Activated CD4-positive, alpha-beta T cell treated with anti-CD3 and anti-CD28 coated beads, Interleukin-2, amount 50 U/mL, for 1 hour (primary cell): ENCODE results near the gene TMC4.
"Not testable (repeated sequence)": the region's sequence is repeated elsewhere in the genome, so short reads cannot be mapped to it uniquely, and the experiment has no call there.

Experiments
- DNase-seq: peaks from one replicate; pipeline ENCODE4 v3.0.0-alpha.2; 2020

TMC4 gene

DNA sequence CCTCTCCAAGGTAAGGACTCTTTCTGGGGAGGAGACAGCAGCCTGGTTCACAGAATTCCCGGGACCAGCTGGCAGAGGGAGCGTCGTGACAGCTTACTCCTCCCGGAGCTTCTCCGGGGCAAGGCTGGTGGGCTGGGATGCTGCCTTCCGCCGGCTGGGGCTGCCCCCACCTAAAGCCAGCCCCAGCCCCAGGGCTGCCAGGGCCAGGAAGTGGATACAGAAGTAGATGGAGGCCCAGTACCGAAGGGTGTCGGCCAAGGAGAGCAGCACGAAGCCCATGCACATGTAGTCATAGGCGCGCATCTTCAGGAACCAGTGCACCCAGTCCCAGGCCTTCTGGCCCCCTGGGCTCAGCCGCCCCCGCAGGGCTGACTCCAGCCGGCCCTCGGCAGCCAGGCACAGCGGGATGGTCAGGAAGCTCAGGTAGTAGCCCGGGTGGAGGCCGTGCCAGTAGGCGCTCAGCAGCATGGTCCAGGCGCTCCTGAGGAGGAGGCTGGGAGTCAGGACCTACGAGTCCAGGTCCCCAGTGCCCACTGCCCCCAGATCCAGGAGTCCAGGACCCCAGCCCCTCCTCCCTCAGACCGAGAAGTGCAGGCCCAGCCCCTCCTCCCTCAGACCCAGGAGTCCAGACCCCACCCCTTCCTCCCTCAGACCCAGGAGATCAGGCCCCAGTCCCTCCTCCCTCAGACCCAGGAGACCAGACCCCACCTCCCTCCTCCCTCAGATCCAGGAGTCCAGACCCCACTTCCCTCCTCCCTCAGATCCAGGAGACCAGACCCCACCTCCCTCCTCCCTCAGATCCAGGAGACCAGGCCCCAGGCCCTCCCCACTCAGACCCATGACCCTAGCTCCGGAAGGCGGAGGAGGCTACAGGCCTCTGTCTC, 1.2 kb upstream of the TMC4 start:
- no peak for DNase-seq

DNA sequence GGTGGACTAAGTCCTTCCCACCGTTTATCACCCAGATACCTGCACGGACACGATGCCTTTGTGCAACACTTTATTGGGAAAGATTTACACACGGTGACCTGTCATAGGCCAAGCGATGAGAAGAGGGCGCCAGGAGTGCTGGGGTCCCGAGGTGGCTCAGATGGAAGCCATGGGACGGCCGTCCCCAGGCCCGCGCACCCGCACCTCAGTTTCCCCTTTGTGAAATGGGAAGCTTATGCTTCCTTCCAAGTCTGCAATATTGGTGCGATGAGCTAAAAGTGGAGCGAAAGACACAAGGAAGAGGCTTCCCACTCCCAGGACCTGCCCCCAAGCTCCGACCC, 369 bp upstream of the TMC4 start:
- no peak for DNase-seq

DNA sequence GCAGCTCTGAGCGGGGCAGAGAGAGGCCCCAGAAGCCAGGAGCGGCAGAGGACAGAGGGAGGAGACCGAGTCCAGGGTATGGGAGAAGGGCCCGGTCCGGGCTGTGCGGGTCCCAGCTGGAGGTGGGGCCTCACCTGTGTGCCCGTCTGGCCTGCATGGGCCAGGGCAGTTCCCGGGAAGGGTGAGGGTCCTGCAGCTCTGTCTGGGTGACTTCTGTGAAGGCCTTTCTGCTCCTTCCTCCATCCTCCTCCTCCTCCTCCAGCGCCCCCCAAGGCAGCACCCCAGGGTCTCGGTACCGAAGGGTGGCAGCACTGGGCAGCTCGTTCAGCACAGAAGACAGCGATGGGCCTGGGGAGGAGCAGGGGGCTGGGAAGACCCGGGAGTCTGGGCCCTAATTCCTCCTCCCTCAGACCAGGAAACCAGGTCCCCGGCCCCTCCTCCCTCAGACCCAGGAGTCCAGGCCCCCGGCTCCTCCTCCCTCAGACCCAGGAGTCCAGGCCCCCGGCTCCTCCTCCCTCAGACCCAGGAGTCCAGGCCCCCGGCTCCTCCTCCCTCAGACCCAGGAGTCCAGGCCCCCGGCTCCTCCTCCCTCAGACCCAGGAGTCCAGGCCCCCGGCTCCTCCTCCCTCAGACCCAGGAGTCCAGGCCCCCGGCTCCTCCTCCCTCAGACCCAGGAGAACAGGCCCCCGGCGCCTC, 1.1 kb downstream of the TMC4 start:
- DNase-seq: not testable (repeated sequence)

DNA sequence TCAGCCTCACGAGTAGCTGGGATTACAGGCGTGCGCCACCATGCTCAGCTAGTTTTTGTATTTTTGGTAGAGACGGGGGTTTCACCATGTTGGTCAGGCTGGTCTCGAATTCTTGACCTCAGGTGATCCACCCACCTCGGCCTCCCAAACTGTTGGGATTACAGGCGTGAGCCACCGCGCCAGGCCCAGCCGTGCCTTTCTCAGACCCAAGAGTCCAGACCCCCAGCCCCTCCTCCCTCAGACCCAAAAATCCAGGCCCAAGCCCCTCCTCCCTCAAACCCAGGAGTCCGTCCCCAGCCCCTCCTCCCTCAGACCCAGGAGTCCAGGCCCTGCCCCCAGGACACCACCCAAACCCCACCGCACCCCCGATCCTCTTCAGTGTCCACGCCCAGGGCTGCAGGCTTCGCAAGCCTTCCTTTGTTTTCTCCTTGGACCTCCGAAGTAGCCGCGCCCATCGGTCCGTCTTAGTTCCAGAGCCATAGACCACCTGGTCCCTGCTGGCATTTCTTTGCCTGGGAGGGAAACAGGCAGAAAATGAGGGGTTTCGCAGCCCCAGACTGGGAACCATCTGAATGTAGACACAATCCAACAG, 3.7 kb downstream of the TMC4 start:
- DNase-seq: no peak

DNA sequence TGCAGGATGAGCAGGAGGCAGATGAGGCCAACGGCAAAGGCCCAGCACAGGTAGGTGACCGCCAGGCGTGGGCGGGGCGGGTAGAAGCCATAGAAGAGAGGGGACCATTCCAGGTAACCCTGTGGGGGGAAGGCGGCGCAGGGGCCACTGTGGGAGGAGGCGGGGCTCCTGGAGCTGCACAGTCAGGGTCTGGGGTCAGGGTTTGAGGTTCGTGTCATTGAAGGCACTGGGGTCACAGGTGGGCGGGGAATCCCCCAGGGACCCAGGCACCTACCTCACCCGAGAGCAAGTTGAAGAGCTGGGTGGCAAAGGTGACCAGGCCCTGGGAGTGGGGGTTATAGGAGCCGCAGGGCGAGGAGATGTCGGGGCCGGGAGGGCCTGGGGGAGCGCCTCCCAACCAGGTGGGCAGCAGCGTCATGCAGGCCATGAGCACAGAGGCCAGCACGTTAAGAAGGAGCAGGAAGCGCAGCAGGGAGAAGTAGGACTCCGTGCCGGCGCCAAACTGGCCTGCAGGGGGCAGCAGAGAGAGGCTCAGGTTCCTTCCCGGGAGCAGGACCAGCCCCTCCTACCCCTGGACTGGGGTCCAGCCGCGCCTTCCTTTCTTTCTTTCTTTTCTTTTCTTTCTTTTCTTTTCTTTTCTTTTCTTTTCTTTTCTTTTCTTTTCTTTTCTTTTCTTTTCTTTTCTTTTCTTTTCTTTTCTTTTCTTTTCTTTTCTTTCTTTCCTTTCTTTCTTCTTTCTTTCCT, 4.6 kb downstream of the TMC4 start:
- peak; percentile 90 for DNase-seq

- no peak for DNase-seq
Measured at GRCh38 chr19:54165222-54165621, 7.7 kb downstream of the TMC4 start.

DNA sequence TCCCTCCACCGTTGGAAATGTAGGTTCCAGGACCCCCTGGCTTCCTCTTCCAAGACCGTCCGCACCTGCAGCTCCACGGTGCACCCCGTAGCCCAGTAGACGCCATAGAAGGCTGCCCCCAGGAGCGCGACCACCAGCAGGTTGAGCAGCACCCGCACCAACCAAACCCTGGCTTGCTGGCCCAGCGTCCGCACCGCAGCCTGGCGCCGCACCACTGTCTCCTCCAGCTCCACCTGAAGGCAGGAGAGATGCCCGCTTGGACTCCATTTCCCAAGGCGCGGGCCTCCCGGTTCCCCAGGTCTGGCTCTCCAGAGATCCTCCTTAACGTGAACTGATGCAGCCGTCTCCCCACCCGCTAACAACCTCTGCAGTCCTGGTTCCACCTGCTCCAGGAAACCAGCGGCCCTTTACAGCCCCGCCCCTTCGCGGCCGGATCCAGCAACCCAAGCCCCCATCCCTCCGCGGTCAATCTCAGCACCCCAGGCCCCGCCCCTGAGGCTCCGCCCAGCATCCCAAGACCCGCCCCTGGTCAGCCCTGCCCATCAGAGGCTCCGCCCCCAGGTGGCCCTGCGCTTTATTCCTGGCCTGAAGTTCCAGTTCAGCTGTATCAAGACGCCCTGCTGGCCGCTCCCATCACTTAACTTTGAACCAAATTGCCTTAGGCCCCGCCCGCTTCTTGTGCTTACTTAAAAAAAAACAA, 8.4 kb downstream of the TMC4 start:
- peak; percentile 51 for DNase-seq

DNA sequence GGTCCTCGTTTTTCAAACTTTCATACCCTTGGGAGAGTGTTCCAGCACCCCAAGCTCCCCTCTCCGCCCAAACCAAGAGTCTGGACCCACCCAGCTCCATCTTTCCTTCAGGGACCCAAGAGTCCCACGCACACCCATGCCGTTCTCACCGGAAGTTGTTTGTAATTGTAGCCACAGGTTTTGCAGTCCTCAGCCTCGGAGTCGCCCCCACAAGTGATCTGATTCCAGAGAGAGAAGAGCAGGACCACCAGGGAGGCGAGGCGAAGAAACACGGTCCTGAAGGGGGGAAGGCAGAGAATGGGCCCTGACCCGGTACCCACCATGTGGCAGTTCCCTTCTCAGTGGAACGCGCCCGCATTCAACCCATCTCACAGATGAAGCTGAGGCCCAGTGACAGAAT, 10.1 kb downstream of the TMC4 start:
- no peak for DNase-seq

DNA sequence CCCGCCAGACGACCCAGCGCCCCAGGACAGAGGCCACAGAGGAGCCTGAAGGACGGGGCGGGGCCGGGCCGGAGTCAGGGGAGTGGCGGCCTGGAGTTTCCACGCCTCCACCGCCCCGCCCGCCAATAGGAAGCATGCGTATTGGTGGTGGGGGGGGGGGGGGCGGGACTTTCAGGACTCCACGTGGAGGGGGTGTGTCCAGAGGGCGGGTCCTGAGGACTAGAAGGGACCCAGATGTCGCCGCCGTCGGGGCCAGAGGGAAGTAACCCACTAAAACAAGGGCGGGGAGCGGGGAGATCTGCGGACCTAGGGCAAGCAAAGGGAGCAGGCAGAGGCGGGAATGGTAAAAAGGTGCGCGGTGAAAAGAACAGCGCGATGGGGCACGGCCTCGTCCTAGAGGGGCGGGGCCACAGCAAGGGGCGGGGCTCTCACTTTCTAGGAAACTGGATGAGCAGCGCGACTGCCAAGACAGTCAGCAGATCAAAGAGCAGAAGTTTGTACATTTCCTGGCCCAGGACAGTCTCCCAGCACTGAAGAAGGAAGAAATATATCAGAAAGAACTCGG, 10.6 kb downstream of the TMC4 start:
- peak; percentile 80 for DNase-seq

DNA sequence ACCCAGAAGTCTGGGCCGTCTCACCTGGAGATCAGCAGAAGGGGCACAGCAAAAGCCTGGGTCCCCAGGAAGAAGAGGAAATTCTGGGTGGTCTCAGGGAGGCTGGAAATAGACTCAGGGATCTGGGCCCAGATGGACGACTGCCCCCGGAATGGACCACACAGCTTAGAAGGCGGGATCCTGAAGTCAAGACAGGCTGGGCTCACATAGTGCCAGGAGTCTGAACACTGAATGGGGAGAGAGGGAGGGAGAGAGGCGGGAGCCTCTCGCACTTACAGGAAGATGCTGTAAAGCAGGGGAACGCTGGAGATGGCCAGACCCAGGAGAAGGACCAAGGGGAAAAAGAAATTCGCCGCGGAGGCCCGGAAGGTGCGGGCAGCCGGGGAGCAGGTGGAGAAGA, 12.1 kb downstream of the TMC4 start:
- no peak for DNase-seq

DNA sequence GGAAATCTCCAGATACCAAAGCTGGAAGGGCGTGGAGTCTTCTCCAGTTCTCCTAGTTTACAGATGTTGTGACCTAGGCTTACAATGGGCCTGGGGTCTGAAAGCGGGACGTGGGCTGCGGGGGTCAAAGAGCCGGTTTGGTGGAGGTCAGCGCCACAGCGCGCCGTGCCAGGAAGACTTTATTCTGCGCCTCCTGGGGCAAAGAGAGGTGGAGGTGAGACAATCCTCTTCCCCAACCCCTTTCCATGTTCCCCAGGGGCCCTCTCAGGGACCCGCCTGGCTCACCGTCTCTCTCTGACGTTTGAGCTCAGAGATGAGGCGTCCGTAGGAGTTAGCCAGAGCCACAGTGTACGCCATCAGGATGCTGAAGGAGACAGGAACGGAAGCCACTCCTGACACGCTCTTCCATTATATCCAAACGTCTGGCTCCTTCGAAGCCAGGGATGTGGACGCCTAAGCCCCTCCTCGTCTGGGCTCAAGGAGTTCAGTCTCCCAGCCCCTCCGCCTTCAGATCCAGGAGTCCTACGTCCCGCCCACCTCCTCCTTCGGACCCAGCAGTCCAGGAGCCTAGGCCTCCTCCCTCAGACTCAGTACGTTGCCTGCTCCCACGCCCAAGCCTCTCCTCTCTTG, 12.7 kb downstream of the TMC4 start:
- no peak for DNase-seq

- peak; percentile 97 for DNase-seq
Measured at GRCh38 chr19:54159352-54160181, 13.4 kb downstream of the TMC4 start, which contains the start of gene LENG1. Gene LENG1, minus strand, starts transcription at chr19:54159721. Its CDS starts 26 bp downstream, at chr19:54159695.

GRCh38 chr19:54158812-54159351, 14.1 kb downstream of the TMC4 start:
- no peak for DNase-seq

GRCh38 chr19:54156953-54157352, 16.0 kb downstream of the TMC4 start:
- DNase-seq: no peak

GRCh38 chr19:54156490-54156889, 16.5 kb downstream of the TMC4 start:
- no peak for DNase-seq

DNA sequence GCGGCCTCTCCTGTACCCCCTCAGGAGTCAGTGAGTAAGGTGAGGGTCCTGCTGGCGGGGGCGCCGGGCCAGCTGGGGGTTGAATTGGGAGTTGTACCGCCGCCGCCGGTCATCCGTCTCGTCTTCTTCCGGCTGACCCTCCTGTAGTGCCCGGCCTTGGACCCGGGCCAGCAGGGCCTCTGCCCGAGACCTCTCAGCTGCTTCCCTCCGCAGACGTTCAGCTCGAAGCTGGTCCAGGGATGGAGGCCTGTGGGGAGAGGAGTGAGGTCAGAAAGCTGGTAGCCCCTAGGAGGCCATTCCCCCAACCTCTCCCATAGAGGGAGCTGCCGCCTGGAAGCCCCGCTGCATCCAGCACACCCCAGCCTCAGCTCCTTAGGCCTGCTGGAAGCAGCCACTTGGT, 17.3 kb downstream of the TMC4 start:
- no peak for DNase-seq

DNA sequence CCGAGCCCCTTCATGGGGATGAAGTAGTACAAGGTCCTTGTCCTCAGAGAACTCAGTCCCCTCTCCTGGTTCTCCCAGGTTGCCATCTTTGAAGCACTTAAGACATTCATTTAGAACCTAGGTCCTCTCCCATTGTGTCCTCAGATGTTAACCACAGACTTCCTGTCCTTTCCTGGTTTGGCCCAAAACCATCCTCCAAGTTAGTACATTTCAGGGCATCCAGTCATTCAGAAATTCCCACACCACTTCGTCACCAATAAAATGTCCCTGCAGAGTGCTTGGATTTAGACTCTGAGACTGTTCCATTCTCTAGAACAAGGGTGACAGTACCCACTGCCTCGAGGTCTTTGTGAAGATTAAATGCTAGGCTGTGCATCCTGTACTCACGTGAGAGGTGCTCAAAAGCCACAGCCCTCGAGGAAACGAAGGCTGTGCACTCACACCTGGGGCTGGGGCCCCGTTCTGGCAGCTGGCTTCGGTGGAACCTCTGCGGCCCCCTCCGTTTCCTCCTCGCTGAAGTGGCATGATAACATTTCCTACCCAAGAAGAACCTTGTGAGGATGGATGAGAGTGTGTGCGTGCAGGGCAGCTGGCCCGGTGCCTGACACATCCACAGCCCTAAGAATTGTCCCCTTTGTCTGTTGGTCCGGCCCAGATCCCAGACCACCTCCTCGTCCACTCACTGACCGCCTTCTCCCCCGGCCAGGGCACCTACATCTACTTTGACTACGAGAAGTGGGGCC, 18.2 kb downstream of the TMC4 start:
- DNase-seq: peak; percentile 34

- DNase-seq: no peak
Measured at GRCh38 chr19:54153731-54154326, 19.1 kb downstream of the TMC4 start.

- DNase-seq: no peak
Measured at GRCh38 chr19:54152878-54153524, 20.0 kb downstream of the TMC4 start.
